NCI-H1694 treated with DMSO at 0.1 percent for 48 hours (cell line): ENCODE data around the gene MAN2A1.
"Not testable (repeated sequence)": the region's sequence is repeated elsewhere in the genome, so short reads cannot be mapped to it uniquely, and the experiment has no call there.

Experiments
- DNase-seq: peaks from one replicate; lab custom pipeline; 2025; lab: John Stamatoyannopoulos, UW

The MAN2A1 gene

DNA sequence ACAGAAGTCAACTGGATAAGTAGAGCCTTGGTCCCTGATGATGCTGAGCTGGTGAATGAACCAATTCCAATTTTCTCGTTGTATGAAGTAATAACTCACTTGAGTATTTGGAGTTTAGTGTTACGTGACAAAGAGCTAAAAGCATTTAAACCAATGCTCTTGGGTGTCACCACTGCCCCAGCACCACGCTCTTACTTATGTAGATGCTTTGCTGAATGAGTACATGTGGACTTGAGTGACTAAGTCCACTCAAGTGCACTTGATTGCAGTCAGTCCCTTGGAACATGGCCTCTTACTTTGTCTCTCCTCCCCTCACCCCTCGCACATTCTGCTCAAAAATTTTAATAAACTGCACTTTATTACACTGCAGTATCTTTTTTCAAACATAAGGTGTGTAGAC, 184.0 kb downstream of the MAN2A1 start:
- no peak for DNase-seq

DNA sequence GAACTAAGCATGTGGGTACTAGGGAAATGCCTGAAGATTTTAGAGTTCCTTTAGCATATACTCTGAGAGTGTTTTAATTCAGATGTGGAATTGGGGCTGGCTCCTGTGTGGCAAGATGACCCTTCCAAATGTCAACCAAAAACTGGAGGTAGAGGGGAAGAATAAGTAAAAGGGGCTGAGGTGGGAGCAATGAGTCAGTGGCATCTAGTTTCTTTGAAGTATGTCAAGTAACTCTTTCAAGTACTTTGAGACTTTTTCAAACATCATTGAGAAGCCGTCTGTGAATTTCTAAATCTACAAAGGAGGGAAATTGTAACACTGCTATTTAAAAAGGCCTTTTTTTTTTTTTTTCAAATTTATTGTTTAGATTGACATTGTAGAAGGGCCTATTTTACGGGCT, 184.4 kb downstream of the MAN2A1 start:
- DNase-seq, result no peak

DNA sequence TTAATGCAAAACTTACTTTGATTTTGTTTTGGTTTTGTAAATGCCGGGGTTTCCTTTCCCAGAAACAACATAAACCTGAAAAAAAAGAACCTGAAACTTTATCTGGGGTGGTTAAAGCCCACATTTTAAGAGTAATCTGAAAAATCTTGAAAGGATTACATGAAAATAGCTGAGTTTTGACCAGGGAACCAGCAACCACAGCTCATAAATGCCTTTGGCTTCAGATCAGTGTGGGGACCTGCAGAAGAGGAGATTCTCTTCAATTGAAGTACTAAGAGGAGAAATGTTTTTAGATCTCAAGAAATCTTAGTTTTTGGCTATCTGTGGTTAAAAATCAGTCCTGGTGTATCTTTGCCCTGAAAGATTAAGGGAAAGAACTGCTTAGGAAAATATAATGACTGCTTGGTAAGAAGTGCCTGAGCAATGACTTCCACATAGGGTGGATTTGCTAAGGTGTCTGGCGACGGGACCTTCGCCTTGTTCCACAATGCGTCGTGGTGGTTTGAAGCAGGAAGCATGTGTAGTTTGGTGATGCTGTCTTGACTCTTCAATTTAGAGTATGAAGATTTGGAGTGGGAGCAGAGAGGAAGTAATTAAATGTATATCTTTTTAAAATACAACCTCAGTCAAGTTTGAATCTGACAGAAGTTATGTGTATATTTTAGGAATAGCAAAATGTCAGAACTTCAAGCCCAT, 186.5 kb downstream of the MAN2A1 start:
- DNase-seq, result no peak

DNA sequence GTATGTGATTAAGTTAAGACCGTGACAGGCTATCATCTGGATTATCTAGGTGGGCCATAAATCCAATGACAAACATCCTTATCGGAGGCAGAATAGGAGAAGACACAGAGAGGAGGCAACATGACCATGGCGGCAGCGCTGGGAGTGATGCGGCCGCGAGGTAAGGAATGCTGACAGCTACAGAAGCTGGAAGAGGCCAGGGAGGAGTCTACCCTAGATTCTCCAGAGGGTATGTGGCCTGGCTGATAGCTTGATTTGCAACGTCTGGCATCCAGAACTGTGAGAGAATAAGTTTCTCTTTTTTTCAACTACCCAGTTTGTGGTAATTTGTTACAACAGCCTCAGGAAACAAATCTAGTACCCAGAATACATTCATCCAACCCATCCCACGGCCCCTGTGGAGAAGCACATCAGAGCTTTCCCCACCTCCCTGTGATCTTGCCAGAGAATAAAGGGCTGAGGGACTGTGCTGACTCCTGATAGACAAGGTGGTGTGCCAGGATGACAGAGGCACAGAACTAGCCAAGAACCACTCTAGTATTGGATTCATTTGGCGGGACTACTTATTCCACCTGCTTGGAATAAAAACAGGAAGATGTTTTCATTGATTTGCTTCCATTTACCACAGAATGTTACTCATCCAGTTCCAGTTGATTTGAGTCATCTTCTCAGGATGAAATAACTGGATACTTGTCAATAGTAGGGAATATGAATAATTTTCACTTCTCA, 187.4 kb downstream of the MAN2A1 start:
- DNase-seq, result no peak

GRCh38 chr5:109877670-109878045, 187.9 kb downstream of the MAN2A1 start:
- DNase-seq, result no peak

DNA sequence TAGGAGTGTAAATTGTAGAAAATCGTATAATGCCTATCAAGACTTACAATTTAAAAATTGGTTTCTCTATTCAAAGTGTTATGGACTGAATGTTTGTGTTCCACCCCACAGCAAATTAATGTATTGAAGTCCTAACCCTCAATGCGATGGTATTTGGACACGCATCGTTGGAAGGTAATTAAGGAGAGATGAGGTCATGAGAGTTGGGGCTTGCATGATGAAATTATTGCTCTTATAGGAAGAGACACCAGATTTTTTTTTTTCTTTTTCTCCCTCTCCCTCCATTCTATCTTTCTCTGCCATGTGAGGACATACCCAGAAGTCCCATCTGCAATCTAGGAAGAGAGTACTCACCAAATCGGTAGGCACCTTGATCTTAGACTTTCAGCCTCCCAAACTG, 189.2 kb downstream of the MAN2A1 start:
- no peak for DNase-seq

GRCh38 chr5:109880907-109881685, 191.4 kb downstream of the MAN2A1 start:
- DNase-seq, result no peak

GRCh38 chr5:109882546-109882945, 192.8 kb downstream of the MAN2A1 start:
- no peak for DNase-seq

- DNase-seq, result no peak
These were observed 194.9 kb downstream of the MAN2A1 start for GRCh38 chr5:109884676-109885075.

- DNase-seq, result no peak
These were observed 195.5 kb downstream of the MAN2A1 start for GRCh38 chr5:109885205-109885604.

DNA sequence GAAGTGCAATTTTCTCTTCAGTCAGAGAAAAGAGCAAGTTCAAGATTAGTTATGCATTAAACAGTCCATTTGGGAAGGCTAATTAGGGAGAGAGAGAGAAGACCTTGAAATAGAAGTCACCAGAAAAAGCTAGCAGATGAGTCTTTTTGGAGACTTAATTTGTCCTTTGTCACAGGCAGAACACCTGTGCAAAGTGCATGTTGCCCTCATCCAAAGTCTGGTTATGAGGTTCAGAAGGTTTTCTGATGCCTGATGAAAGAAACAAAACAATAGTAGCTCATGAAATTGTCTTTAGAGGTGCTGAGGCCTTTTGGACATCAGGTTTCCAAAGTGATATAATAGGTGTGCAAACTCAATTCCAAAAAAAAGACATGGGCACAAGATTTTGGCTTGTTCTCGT, 199.3 kb downstream of the MAN2A1 start:
- DNase-seq, result no peak

DNA sequence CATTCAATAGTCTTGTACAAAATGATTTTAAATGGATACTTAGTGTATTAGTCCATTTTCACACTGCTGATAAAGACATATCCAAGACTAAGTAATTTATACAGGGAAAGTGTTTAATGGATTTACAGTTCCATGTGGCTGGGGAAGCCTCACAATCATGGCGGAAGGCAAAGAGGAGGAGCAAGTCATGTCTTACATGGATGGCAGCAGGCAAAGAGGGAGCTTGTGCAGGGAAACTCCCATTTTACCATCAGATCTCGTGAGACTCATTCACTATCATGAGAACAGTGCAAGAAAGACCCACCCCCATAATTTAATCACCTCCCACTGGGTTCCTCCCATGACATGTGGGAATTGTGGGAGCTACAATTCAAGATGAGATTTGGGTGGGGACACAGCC, 203.5 kb downstream of the MAN2A1 start:
- not testable (repeated sequence) for DNase-seq

DNA sequence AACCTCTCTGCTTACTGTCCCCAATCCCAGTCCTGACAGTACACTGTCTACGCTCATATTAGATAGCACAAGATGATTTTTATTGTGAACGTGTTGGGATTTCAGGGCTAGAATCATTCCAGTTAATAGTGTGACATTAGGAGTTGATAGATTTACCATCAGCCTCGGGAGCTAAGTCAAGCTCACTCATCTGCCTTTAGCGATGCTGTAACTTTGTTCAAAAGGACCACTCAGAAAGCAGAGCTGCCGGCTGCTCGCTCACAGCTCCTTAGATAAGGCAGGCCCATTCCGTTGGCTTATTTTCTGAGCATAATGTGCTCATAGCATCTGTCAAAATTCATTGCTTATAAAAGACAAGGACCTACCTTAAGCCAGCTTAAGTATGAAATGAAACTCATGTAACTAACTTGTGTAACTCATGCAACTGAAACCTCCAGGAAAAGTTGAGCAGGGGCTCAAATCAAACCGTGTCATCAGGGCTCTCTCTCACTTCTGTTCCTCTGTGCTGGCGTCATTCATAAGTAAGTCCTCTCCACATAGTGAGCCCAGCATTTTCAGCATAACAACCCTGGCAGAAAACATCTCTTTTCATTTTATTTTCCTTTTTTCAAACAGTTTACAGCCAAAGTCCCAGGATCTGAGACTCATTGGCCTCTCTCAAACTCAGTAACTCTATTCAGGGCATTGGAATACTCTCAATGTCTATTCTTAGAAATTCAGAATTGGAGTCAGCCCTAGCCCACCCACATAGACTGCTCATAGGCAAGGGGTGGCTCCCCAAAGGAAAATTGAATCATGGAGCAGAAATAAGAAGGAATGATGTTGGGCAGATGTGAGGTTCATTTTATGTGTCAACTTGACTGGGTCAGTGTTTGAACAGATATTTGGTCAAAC, 208.8 kb downstream of the MAN2A1 start:
- no peak for DNase-seq

- no peak for DNase-seq
These were observed 209.4 kb downstream of the MAN2A1 start for GRCh38 chr5:109899163-109899535.

DNA sequence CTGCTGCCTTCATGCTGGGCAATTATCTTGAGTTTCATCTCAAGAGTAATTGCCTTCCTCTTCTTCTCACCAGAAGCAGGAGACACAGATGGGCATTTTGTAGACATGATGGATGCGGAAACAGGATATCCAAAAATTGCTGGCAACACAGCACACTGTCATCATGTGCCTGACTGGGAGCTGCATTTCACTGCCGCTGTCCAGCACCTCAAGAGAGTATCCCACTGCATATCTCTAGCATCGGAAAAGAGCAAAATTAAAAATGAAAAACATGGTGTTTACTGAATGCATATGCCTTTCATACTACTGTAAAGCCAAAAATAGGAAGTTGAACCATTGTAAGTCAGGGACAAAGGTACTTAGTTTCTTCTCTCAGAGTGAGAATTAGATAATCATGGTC, 210.7 kb downstream of the MAN2A1 start:
- DNase-seq, result no peak

DNA sequence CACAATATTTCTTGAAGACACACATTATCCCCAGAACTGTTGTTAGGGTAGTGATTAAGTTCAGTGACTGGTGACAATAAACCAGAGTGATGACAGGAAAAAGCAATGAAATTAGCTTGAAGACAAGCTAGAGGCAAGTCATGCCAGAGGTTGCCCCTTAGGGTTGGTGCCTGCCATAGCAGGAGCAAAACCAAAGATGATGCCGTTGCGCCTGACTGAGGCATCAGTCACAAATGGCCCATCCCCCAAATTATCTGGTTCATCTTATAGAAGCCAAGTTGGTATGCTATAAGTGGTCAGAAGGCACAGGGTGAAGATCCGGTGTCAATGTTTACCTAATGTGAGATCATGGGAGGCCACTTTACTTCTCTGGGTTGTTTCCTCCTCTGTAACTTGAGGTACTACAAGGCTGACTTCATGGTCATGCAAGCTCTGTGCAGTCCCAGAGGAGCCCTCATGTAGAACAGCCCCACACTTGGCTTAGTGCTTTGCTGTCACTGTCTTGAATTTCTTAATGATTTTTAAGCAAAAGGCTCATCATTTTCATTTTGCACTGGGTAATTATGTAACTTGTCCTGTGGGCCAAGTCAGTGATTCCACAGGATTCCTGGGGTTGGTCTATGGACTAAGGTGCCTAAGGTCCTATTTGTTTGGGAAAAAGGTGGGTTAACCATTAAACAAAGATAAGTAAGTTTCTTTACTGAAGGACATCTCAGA, 211.3 kb downstream of the MAN2A1 start:
- DNase-seq, result no peak

DNA sequence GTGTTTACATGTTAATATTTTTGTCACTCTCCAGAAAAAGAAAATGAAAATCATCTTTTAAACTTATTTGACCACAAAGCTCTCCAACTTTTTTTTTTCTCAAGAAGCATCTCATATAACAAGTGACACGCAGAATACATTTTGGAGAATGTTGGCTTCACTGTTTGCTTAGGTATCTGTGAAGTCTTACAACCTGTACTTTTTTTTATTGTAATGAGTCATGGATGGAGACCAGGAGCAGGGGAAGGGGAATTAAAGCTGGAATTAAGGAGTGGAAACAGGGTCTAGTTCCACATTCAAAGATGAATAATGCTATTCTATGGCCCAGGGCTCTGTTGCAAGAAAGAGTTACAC, 211.9 kb downstream of the MAN2A1 start:
- DNase-seq, result no peak

DNA sequence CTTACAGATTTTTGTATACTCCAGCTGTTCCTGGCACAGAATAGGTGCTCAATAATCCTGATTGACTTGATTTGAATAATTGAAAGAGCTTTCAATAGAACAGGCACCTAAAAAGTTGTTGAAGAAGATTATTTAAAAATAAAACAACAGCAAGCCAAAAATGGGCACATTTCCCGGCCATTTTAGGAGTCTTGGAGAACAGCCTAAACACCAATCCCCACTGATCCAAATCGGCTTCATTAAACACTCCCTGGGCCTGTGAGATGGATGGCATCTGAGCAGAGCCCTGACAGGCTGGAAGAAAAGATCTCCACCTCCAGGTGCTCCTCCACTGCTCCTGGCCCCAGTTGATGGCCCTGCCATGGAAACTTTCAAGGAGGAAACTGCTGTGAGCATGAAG, 213.3 kb downstream of the MAN2A1 start:
- no peak for DNase-seq

GRCh38 chr5:109905906-109906305, 216.2 kb downstream of the MAN2A1 start:
- DNase-seq, result no peak

DNA sequence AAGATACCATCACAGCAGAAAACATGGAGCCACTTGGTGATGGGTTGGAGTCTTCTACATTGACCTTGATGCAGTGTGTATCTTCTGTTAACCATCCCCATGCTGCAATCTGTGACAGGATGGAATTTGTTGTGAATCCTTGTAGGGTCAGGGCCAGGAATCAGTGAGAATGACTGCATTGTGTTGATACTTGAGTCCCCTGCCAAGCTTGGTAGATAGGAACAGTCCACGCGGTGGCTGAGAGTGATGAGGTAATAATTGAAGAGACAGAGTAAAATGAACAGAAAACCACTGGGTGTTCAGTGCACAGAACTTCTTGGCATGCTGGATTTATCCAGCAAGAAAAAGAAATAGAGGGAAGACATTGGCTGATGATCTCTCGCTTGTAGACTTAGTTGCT, 217.5 kb downstream of the MAN2A1 start:
- DNase-seq, result no peak

DNA sequence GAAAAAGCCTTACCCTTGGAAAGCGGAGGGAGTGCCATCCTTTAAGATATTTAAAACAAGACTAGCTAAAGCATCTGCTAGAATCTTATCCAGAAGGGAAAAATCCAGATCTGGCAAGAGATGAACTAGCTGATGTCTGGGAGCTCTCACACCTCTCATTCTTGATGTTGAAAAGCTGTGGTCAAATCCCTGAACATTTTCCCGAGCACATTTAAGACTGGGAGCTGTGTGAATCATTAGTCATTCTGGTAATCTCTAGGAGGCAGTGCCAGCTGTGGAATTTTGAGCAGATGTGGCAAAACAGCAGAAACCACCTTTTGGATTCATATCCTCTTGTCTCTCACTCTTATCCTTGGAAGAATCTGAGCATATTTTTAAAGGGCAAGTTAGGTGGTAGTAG, 218.0 kb downstream of the MAN2A1 start:
- DNase-seq, result no peak

DNA sequence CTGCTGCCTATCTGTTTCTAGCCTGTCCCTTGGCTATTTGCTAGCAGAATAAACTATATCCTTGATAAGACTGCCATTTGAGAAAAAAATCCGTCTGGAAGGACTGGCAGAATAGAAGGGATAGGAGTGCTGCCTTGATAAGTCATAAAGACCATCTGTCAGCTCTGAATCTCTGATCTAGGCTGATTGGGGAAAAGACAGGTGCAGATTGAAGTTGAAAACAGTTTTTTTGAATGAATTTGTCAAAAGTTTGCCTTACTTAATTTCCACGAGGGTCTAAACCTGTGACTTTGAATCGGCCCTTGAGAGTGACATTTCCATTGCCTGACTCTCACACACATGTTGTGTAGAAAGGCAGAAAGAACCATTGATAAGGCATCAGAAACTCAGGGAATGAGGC, 218.6 kb downstream of the MAN2A1 start:
- no peak for DNase-seq
